Amygdala (tissue), 56 donors: ENCODE data around the gene BIK.
"Not testable (repeated sequence)": the region's sequence is repeated elsewhere in the genome, so short reads cannot be mapped to it uniquely, and the experiment has no call there.

Source experiments
- DNase-seq, 56 donors: peaks; one replicate each; lab custom pipeline; 2025; lab: John Stamatoyannopoulos, UW

BIK gene

DNA sequence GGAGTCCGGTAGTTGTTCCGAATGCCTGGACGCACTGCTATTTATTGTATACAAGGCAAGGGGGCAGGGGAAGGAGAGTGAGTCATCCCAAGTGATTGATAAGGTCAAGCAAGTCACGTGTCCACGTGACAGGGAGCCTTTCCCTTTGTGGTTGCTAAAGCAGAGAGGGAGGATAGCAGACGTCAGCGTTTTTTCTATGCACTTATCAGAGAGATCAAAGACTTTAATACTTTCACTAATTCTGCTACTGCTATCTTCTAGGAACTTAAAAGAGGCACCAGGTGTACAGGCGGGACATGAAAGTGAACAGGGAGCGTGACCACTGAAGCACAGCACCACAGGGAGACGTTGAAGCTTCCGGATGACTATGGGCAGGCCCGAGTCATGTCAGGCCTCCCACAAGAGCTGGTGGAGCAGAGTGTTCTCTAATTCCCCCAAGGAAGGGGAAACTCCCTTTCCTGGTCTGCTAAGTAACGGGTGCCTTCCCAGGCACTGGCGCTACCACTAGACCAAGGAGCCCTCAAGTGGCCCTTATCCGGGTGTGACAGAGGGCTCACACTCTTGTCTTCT, 6.4 kb upstream of the BIK start:
- not testable (repeated sequence) for DNase-seq

GRCh38 chr22:43104950-43105349, 5.6 kb upstream of the BIK start:
- not testable (repeated sequence) for DNase-seq

GRCh38 chr22:43106302-43106701, 4.2 kb upstream of the BIK start:
- no peak for DNase-seq

- DNase-seq: no peak
Measured at GRCh38 chr22:43109511-43109910, 1.0 kb upstream of the BIK start.

DNA sequence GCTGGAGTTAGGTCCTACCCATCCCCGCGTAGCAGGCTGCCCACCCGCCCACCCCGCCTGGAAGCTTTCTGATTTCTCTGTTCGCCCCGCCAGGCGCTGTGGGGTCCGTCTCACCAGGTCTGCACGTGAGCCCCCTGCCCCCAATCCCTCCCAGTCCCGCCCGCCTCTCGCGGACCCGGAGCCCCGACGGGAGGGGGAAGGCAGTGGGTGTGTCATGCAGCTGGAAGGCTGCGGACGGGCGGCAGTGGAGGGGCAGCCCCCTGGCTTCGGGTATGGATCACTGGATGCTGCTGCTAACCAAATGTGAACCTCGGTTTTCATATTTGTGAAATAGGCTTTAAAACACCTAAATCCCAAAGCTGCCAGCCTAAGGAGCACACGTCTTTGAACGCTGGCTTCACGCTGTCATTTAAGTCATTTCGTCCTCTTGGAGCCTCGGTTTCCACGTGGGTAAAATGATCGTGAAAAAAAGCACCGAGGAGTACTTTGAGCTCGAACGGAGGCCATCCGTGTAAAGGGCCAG, 568 bp upstream of the BIK start:
- no peak for DNase-seq

- DNase-seq: no peak
Measured at GRCh38 chr22:43110927-43111623, 525 bp downstream of the BIK start.

- no peak for DNase-seq
Measured at GRCh38 chr22:43113526-43114251, 3.1 kb downstream of the BIK start.

GRCh38 chr22:43114958-43115357, 4.4 kb downstream of the BIK start:
- no peak for DNase-seq

- DNase-seq: no peak
Measured at GRCh38 chr22:43116932-43117331, 6.4 kb downstream of the BIK start.

DNA sequence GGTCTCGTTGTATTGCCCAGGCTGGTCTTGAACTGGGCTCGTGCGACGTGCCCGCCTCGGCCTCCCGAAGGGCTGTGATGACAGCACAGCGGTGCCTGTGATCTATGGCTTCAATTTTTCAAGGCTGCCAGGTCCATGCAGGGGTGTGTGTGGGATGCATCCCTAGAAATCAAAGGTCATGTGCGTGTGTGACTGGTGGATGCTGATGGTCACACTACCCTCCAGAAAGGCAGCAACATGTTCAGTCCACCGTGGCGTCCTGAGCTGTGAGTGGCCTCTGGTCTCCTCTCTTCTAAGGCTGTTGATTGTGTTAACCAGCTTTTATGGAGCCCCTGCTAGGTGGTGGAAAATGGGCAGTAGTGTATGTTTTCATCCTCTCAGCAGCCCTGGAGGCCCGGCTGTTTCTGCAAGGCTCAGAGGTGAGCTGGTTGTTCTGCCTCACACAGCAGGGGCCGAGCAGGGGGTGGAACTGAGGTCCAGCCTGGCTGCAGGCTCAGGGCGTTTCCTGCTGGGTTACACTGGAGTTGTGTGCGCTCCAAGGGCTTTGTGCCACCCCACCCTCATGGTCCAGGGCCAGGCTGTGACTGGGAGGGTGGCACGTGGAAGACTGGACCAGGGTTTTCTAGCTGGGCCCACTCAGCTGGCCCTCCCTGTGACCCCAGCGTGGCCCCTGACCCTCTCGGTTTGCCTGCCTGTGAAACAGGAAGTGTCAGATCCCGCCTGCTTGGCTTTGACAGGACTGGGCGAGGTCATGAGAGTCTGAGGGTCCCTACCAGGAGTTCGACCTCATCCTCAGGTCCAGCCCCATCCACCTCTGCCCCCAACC, 7.7 kb downstream of the BIK start:
- no peak for DNase-seq

DNA sequence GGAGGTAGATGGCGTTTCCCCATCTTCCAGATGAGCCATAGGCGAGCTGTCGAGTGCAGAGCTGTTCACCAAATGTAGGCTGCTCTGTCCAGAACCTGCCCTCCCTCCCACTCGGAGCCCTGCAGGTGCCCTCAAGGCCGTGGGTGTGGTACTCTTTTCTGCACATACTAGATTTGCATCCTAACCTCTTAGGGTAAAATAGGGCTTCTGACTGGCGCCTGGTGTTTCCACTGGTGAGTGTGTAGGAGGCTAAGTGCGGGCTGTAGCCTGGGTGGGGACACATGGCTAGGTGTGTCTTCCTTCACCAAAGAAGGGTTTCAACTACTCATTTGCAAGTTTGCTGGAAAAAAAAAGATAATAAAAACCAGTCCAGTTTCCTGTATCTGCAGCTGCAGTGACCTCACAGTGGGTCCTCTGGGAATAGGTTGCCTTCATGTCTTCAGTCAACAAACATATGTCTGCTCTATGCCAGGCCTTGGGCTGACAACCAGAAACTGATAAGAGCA, 8.5 kb downstream of the BIK start:
- DNase-seq: no peak

DNA sequence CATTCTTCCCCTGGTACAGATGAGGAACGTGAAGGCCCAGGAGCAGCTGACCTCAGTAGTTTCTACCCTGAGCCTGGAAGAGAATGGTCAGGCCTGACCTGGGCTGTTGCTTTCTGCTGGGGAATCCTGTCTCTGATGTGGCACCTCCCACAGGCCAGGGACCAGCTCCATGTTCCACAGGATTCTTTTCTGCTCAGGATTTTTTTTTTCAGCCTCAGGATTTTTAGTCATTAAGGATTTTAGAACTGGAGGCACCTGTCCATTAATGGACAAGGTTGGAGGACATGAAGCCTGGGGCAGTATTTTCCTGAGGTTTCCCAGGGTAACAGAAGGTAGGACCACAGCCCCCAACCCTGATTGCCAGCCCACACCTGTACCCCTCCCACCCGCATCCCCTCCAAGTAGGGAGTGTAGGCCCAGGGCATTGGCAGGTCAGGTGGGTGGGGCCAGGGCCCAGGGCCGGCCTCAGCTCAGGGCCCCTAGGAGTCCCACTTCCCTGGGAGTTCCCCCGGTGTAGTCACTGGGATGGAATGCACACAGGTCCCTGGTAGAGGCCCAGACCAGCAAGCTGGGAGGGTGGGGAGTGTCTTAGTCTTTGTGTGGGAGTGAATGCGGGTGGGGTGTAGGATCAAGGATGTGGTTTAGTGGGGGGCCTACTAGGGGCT, 16.1 kb downstream of the BIK start:
- DNase-seq: no peak

- no peak for DNase-seq
Measured at GRCh38 chr22:43127166-43127908, 16.8 kb downstream of the BIK start.

DNA sequence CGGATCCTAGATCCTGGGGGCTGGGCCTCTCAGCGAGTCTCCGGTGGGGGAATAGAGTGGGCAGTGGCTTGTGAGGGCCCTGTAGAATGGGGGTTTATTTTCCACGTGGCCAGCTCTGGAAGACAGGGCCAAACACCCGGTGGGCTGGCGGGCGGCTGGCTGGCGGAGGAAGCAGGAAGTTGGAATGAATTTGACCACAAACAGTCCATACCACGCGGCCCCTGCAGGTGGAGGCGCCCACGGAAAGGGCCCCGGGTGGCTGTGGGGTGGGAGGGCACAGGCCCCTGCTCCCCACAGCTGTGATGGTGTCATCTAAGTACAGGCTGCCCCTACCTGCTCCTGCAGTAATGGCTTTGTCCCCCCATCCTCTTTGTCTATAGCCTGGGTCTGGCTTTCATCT, 17.6 kb downstream of the BIK start:
- no peak for DNase-seq

GRCh38 chr22:43128928-43129424, 18.4 kb downstream of the BIK start:
- no peak for DNase-seq

GRCh38 chr22:43129426-43130425, 19.2 kb downstream of the BIK start:
- no peak for DNase-seq

GRCh38 chr22:43131773-43132501, 21.4 kb downstream of the BIK start:
- no peak for DNase-seq
